ENCODE measurements around the gene PNPLA3.
A peak's percentile ranks its signal among the peaks of the same experiment; 100 is the strongest.

PNPLA3 gene

DNA sequence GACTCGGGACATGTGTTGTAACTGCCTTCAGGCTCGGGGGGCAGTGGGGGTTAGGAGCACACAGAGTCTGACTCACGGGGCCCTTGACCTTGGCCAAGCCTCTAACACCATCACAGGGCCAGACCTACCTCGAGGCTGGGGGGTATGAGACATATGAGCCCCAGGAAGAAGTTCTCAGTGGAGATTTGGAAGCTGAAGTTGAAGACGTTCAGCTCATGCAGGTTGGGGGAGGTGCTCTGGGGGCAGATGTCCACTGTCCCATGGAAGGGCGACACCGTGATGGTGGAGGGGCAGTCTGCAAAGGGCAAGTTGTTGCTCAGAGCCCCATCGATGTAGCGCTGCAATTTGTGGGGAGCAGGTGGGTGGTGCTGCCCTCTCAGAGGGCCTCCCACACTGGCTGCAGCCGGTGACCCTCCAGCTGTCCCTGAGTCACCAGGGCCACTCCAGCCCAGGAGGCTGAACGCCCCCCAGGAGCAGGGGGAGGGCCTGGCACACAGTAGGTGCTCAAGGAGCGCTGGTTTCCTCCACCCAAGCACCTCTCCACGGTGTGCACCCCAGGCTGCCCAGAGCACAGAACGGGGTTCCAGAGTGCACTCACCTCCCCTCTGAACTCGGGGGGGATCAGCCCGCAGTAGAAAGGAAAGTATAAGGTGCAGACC, 34.3 kb upstream of the PNPLA3 start:
- DNase-seq (ENCODE audit: low read depth), result no peak
- no peak overlapping the region for H3K4me3 ChIP-seq (ENCODE audit: control insufficient read depth, low read depth, low read length)
- TF ChIP-seq CTCF (IDR thresholded peaks at IDR 0.05; ENCODE audit: control insufficient read depth, insufficient read depth, low read depth, low read length, missing control alignments), result no peak

DNA sequence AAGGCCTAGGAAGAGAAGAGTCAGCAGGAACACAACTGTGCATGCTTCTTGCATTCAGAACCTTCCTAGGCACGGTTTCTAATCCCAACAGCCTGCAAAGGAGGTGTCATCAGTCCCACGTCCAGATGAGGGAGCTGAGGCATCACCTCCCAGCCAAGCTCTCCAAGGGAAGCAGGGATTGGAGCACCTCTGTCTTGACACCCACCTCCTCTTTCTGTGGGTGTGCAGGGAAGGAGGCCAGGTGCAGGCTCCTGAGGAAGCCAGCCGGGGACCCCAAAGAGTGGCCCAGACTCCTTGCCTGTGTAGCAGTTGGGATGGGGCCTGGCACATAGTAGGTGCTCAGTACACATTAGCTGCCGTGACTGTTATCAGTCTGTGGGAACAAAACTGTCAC, 33.7 kb upstream of the PNPLA3 start:
- peak; percentile 56 for TF ChIP-seq CTCF (IDR thresholded peaks at IDR 0.05; ENCODE audit: control insufficient read depth, insufficient read depth, low read depth, low read length, missing control alignments)
- no peak overlapping the region for H3K4me3 ChIP-seq (ENCODE audit: control insufficient read depth, low read depth, low read length)
- DNase-seq (ENCODE audit: low read depth), result no peak

- TF ChIP-seq CTCF (IDR thresholded peaks at IDR 0.05; ENCODE audit: control insufficient read depth, insufficient read depth, low read depth, low read length, missing control alignments), result no peak
Observed at GRCh38 chr22:43890901-43891331, 32.7 kb upstream of the PNPLA3 start.

DNA sequence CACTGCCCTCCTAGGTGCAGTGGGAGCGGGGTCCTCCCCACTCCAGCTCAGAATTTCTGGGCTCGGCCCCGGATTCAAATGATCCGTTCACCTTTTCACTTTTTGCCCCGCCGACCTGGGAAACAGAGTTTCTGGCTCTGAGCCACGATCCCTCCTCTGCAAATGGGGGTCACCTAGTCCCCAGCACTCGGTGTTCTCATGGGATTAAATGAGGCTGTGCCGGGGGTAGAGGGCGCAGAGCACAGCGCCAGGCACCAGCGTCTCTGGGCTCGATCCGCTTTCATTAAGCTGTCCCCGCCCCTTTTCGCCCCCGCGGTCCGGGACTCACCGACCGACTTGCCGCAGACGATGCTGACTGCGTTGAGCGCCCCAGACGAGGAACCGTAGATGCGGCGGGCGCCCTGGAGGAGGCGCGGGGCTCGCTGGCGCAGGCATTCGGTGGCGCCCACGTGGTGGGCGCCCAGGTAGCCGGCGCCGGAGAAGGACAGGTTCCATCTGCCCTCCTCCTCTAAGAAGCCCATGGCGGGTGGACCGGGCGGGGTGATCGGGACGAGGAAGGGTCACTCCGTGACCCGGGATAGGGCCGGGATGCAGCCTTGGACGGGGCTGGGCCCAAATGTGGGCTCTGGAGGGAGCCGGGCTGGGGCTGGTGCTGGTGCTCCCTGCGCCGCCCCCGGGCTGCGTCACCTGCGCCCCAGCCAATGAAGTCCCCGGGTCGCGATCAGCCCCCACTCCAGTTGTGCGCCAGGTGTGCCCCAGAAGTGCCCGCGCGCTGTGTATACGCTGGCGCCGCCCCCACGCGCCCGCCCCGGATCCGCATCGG, 32.0 kb upstream of the PNPLA3 start, which contains the start of gene PNPLA5:
TSS of gene PNPLA5 (minus strand) at position 654 of the 823 bp plus-strand sequence. CDS start at position 521, 133 bp downstream.
- DNase-seq (ENCODE audit: low read depth), result no peak
- H3K4me3 ChIP-seq (ENCODE audit: control insufficient read depth, low read depth, low read length), result peak within 1 kb of the TSS; percentile 14
- TF ChIP-seq CTCF (IDR thresholded peaks at IDR 0.05; ENCODE audit: control insufficient read depth, insufficient read depth, low read depth, low read length, missing control alignments), result no peak

More at GRCh38 chr22:43890901-43891331, 32.7 kb upstream of the PNPLA3 start:
- H3K4me3 ChIP-seq (ENCODE audit: control insufficient read depth, low read depth, low read length), result no peak overlapping the region; the same call in 1 of the 2 replicates
- DNase-seq (ENCODE audit: low read depth), result no peak

DNA sequence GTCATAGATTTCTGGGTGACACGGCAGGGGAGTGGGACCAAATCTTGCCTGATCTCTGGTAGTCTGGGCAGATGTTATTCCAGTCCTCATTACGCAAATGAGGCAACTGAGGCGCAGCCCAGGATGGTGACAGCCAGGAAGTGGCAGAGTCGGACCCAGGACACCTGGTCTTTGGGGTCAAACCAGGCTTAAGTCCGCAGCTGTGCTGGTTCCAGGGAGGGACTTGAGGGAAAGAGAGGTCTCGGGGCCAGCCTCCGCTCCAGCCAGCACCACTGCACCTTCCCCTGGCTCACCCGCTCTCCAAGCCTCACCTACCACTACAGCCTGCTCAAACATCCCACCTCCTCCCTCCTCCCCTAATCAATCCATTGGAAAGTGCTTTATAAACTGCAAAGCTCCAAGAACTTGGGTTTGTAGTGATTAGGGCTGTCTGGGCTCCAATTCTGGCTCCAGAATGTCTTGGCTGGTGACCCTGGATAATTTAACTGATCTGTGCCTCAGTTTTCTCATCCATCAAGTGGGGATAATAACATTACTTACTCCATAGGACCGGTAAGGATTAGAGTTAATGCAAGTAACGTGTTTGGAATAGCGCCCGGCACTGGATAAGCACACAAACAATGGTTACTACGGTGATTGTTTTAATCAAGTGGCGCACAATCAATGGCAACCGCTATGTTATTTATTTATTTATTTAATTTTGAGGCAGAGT, 31.3 kb upstream of the PNPLA3 start:
- DNase-seq (ENCODE audit: low read depth), result no peak
- TF ChIP-seq CTCF (IDR thresholded peaks at IDR 0.05; ENCODE audit: control insufficient read depth, insufficient read depth, low read depth, low read length, missing control alignments), result no peak
- no peak overlapping the region for H3K4me3 ChIP-seq (ENCODE audit: control insufficient read depth, low read depth, low read length)

DNA sequence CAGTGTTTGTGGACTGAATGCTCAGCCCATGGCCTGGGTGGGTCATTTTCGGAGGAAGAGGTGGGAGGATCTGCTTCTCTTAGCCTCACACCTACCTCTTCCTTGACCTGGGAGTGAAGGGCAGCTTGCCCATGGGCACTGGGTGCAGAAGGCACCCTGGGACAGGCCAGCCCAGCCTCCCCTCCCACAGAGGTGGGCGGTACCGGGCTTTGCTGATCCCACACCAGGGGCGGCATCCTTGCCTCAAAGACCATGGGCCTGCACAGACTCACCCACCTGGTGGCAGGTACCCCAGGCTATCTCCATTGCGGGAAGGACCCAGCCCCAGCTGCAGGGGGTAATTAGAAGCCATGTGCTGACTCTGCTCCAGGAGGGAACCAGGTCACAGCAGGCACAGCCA, 30.3 kb upstream of the PNPLA3 start:
- no peak for TF ChIP-seq CTCF (IDR thresholded peaks at IDR 0.05; ENCODE audit: control insufficient read depth, insufficient read depth, low read depth, low read length, missing control alignments)
- no peak overlapping the region for H3K4me3 ChIP-seq (ENCODE audit: control insufficient read depth, low read depth, low read length)
- DNase-seq (ENCODE audit: low read depth), result no peak

All from AG09309 (cell line).